IPS-20b (cell line): ENCODE measurements around the gene NME1.
"Not testable (repeated sequence)": the region's sequence is repeated elsewhere in the genome, so short reads cannot be mapped to it uniquely, and the experiment has no call there.

ENCODE experiments used
- H3K27ac ChIP-seq: one replicate; pipeline ENCODE4 v1.5.1; 2013; ENCODE audit warnings: low read length
- H3K27me3 ChIP-seq: 2 replicates; pipeline ENCODE4 v1.6.1; 2013; ENCODE audit warnings: mild to moderate bottlenecking, low read length, inconsistent platforms; ENCODE audit not compliant: insufficient read depth
- H3K36me3 ChIP-seq: 2 replicates; pipeline ENCODE4 v1.6.1; 2013; ENCODE audit warnings: low read depth, mild to moderate bottlenecking, inconsistent platforms, low read length, moderate library complexity; ENCODE audit not compliant: insufficient read depth
- H3K4me1 ChIP-seq: 2 replicates; pipeline ENCODE4 v1.6.1; 2013; ENCODE audit warnings: mild to moderate bottlenecking, control low read depth, inconsistent platforms, low read length, moderate library complexity; ENCODE audit not compliant: insufficient read depth
- H3K4me3 ChIP-seq: 2 replicates; pipeline ENCODE4 v1.5.1; 2013; ENCODE audit warnings: mild to moderate bottlenecking, low read length, inconsistent platforms
- H3K9ac ChIP-seq: 2 replicates; pipeline ENCODE4 v1.6.1; 2013; ENCODE audit warnings: low read depth, mild to moderate bottlenecking, inconsistent platforms, low read length, moderate library complexity
- H3K9me3 ChIP-seq: 2 replicates; pipeline ENCODE4 v1.6.1; 2013; ENCODE audit warnings: mild to moderate bottlenecking, low read depth, low read length, inconsistent platforms; ENCODE audit not compliant: insufficient read depth

The NME1 gene

DNA sequence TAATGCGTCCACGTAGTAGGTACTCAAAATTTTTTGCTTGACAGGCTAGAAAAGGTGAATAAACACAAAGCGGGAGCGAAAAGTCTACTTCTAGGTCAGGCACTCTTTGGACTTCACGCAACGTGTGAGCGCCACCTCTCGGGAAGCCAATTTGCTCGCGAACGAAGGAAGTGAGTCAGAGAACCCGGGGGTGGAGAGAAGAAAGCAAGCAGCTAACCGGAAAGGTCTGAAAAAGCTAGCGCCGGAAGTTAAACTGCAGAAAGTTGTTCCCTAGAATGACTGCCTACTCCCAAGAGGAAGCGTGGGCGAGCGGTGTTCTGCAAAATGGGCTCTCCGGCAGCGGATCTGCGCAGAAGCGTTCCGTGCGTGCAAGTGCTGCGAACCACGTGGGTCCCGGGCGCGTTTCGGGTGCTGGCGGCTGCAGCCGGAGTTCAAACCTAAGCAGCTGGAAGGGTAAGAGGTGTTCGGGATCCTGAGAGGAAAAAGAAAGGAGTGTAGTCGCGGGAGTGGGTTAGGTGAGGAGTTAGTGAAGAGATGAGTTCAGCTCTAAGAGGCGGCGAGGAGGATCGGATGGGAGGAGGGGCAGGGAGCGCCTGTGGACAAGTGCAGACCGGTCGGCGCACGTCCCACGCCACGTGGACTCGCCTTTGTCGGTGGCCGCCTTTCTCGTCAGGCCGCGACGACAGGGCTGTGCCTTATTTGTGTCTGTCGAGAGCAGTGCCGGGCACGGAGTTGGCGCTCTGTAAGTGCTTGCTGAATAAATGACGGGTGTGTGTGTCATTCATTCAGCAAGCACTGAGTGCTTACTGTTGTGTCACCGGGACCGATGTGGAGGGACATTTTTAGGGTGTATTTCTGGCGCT lies at the start of gene NME1:
Gene NME1, plus strand, starts transcription at position 350 of the 863 bp plus-strand sequence. CDS start 2,096 bp downstream, outside the sequence.
- Histone ChIP-seq H3K27me3 (no peaks in the 10 kb centered on the region), H3K27ac (peak within 1 kb of the TSS; percentile 77)

GRCh38 chr17:51107778-51108177 lies 45.6 kb upstream of the NME1 start:
- H3K27me3 ChIP-seq, result no peaks in the 10 kb centered on the region
- H3K4me3 ChIP-seq, result no peak overlapping the region
- H3K36me3 ChIP-seq, result no peaks in the 10 kb centered on the region
- H3K4me1 ChIP-seq, result no peaks in the 10 kb centered on the region
- no peak overlapping the region for H3K27ac ChIP-seq
- H3K9ac ChIP-seq, result no peak overlapping the region
- no peaks in the 10 kb centered on the region for H3K9me3 ChIP-seq

More for the DNA sequence above, at the start of gene NME1:
- Histone ChIP-seq H3K4me3 (peak within 1 kb of the TSS; percentile 95), H3K9ac (peak within 1 kb of the TSS; percentile 96), H3K36me3 (peaks cover 32% of the 10 kb centered on the region), H3K4me1 (peaks cover 7% of the 10 kb centered on the region; the same call in 1 of the 2 replicates), H3K9me3 (no peaks in the 10 kb centered on the region)

DNA sequence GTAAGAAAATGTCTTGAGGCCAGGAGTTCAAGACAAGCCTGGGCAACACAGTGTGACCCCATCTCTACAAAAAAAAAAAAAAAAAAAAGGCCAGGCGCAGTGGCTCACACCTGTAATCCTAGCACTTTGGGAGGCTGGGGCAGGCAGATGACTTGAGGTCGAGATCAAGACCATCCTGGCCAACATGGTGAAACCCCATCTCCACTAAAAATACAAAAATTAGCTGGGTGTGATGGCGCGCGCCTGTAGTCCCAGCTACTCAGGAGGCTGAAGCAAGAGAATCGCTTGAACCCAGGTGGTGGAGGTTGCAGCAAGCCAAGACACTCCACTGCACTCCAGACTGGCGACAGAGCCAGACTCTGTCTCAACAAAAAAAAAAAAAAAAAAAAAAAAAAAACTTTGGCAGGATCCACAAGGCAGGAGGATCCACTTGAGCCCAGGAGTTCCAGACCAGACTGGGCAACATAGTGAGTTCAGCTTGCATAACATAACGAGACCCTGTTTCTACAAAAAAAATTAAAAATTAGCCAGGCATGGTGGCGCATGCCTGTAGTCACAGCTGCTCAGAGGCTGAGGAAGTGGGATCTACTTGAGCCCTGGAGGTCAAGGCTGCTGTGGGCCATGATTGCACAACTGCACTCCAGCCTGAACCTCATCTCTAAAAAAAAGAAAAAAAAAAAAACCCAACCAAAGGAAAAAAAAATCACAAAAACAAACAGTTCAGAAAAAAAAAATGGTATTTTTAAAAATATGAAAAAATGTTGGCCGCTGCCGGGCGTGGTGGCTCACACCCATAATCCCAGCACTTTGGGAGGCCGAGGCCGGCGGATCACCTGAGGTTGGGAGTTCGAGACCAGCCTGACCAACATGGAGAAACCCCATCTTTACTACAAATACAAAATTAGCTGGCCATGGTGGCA lies 40.8 kb upstream of the NME1 start:
- not testable (repeated sequence) for H3K27me3 ChIP-seq, H3K27ac ChIP-seq, H3K9me3 ChIP-seq, H3K36me3 ChIP-seq, H3K4me3 ChIP-seq, H3K9ac ChIP-seq, H3K4me1 ChIP-seq

- Histone ChIP-seq H3K36me3 (no peaks in the 10 kb centered on the region), H3K9ac (no peak overlapping the region), H3K27ac (no peak overlapping the region), H3K4me1 (0 out of 2 replicates have a peak, but pooled peaks cover 3% of the 10 kb centered on the region), H3K27me3 (no peaks in the 10 kb centered on the region), H3K9me3 (no peaks in the 10 kb centered on the region), H3K4me3 (no peak overlapping the region)
These were observed 38.2 kb upstream of the NME1 start for GRCh38 chr17:51115179-51115578.

GRCh38 chr17:51118330-51119195 lies 34.8 kb upstream of the NME1 start:
- H3K9ac ChIP-seq, result peak overlapping the region; percentile 88; the same call in 1 of the 2 replicates
- H3K4me1 ChIP-seq, result peaks cover 3% of the 10 kb centered on the region; the same call in 1 of the 2 replicates
- H3K27me3 ChIP-seq, result no peaks in the 10 kb centered on the region
- H3K36me3 ChIP-seq, result no peaks in the 10 kb centered on the region
- H3K9me3 ChIP-seq, result no peaks in the 10 kb centered on the region
- H3K27ac ChIP-seq, result no peak overlapping the region
- peak overlapping the region; percentile 97 for H3K4me3 ChIP-seq

GRCh38 chr17:51119415-51120356 lies 33.7 kb upstream of the NME1 start:
- Histone ChIP-seq H3K36me3 (no peaks in the 10 kb centered on the region), H3K27ac (no peak overlapping the region), H3K4me3 (peak overlapping the region; percentile 97), H3K27me3 (no peaks in the 10 kb centered on the region), H3K9me3 (no peaks in the 10 kb centered on the region), H3K9ac (peak overlapping the region; percentile 88), H3K4me1 (peaks cover 3% of the 10 kb centered on the region; the same call in 1 of the 2 replicates)

- H3K27me3 ChIP-seq, result no peaks in the 10 kb centered on the region
- peaks cover 3% of the 10 kb centered on the region; the same call in 1 of the 2 replicates for H3K4me1 ChIP-seq
- H3K36me3 ChIP-seq, result no peaks in the 10 kb centered on the region
- no peak overlapping the region for H3K27ac ChIP-seq
- peak overlapping the region; percentile 88; the same call in 1 of the 2 replicates for H3K9ac ChIP-seq
- no peaks in the 10 kb centered on the region for H3K9me3 ChIP-seq
- H3K4me3 ChIP-seq, result peak overlapping the region; percentile 97
These were observed 33.0 kb upstream of the NME1 start for GRCh38 chr17:51120357-51120738.

- Histone ChIP-seq H3K9me3 (no peaks in the 10 kb centered on the region), H3K27me3 (no peaks in the 10 kb centered on the region), H3K27ac (peak within 1 kb of the TSS; percentile 94), H3K4me1 (peaks cover 3% of the 10 kb centered on the region; the same call in 1 of the 2 replicates), H3K4me3 (peak within 1 kb of the TSS; percentile 97), H3K36me3 (no peaks in the 10 kb centered on the region), H3K9ac (peak within 1 kb of the TSS; percentile 92)
These were observed 32.4 kb upstream of the NME1 start, which contains the start of gene SPAG9 for GRCh38 chr17:51120739-51121619. SPAG9 (minus strand) TSS chr17:51120868; CDS start chr17:51120656, 212 bp downstream.

- Histone ChIP-seq H3K4me3 (peak overlapping the region; percentile 91), H3K27me3 (no peaks in the 10 kb centered on the region), H3K4me1 (peaks cover 3% of the 10 kb centered on the region; the same call in 1 of the 2 replicates), H3K9me3 (no peaks in the 10 kb centered on the region), H3K36me3 (no peaks in the 10 kb centered on the region), H3K9ac (peak overlapping the region; percentile 92; the same call in 1 of the 2 replicates), H3K27ac (no peak overlapping the region)
These were observed 31.5 kb upstream of the NME1 start for GRCh38 chr17:51121620-51122472.
